Endothelial cell of umbilical vein (primary cell): Measurements from ENCODE around the gene TPM4. TPM values are rescaled to one million over a fixed set of nuclear protein-coding genes. Genes with fewer than 3 reads are reported as not detected.

Source experiments
- BruUV-seq: library from RNA; stranded (reverse); fragments of 400-500 nt; replicated peaks from 2 replicates; lab custom pipeline; 2021; lab: Mats Ljungman, UMichigan
- CTCF ChIA-PET: fragments of 300-600, 350-600 bp; sonication (Branson Sonifier 250); formaldehyde crosslinking; loops from one replicate; lab custom pipeline; 2021; ENCODE audit warnings: antibody characterized with exemption, inconsistent platforms; lab: Charles Lee
- POLR2A ChIA-PET: fragments of 300-600, 350-600 bp; sonication (Branson Sonifier 250); formaldehyde crosslinking; loops from one replicate; lab custom pipeline; 2021; ENCODE audit warnings: antibody characterized with exemption, inconsistent platforms; lab: Charles Lee
- DNase-seq: peaks from one replicate; pipeline ENCODE4 v3.0.0-alpha.2; 2011; ENCODE audit warnings: low read depth, low spot score
- FAIRE-seq: peaks from 2 replicates; lab custom pipeline; 2011; peaks lifted over from hg19 to GRCh38; lab: Jason Lieb, UNC
- H2AFZ ChIP-seq: 2 replicates; pipeline ENCODE4 v1.6.0; 2012; ENCODE audit warnings: low read depth, low read length, control low read depth, inconsistent platforms
- H3K27ac ChIP-seq: 2 replicates; pipeline ENCODE4 v1.5.1; 2011; ENCODE audit warnings: low read depth, mild to moderate bottlenecking, control low read depth, low read length, moderate library complexity; ENCODE audit not compliant: insufficient read depth
- H3K27me3 ChIP-seq, 2 experiments: 2 replicates each; pipeline versions ENCODE4 v1.6.0 to v1.6.1; 2011; ENCODE audit warnings: low read length in 2 of 2, mixed read lengths in 1 of 2; ENCODE audit not compliant: control insufficient read depth in 2 of 2, insufficient read depth in 2 of 2
- H3K36me3 ChIP-seq, 2 experiments: 2 replicates in 1 of 2; 3 replicates in 1 of 2; pipeline ENCODE4 v1.5.1; 2011; ENCODE audit warnings: low read length in 2 of 2, mild to moderate bottlenecking in 1 of 2, moderate library complexity in 1 of 2; ENCODE audit not compliant: control insufficient read depth in 2 of 2, insufficient read depth in 2 of 2; ENCODE audit errors: extremely low read depth in 1 of 2
- H3K4me1 ChIP-seq: 3 replicates; pipeline ENCODE4 v1.5.1; 2011; ENCODE audit warnings: mild to moderate bottlenecking, low read length; ENCODE audit not compliant: control insufficient read depth, insufficient read depth; ENCODE audit errors: extremely low read depth
- H3K4me2 ChIP-seq: 2 replicates; pipeline ENCODE4 v1.6.1; 2011; ENCODE audit warnings: low read length, control low read depth, mixed read lengths; ENCODE audit not compliant: insufficient read depth
- H3K4me3 ChIP-seq, 3 experiments: fragments of 200-600 bp in 1 of 3; sonication (generic), shearing (Covaris generic) in 1 of 3; replicated peaks in 1 of 3; 2 replicates each; pipeline ENCODE4 v1.5.1; 2011 to 2016; ENCODE audit warnings: control low read depth in 3 of 3, low read length in 3 of 3, mild to moderate bottlenecking in 2 of 3, inconsistent platforms in 1 of 3, low read depth in 1 of 3, moderate library complexity in 1 of 3; ENCODE audit not compliant: insufficient read depth in 1 of 3
- H3K79me2 ChIP-seq: 2 replicates; pipeline ENCODE4 v1.6.0; 2012; ENCODE audit warnings: low read length, inconsistent platforms; ENCODE audit not compliant: control insufficient read depth, insufficient read depth
- H3K9ac ChIP-seq: replicated peaks from 2 replicates; pipeline ENCODE3; 2011; ENCODE audit warnings: low read length, control low read depth; ENCODE audit not compliant: insufficient read depth; ENCODE audit errors: extremely low read depth
- H3K9me1 ChIP-seq: replicated peaks from 3 replicates; pipeline ENCODE4 v1.6.0; 2011; ENCODE audit warnings: mild to moderate bottlenecking, low read length; ENCODE audit not compliant: control insufficient read depth, insufficient read depth; ENCODE audit errors: extremely low read depth
- H3K9me3 ChIP-seq: replicated peaks from 2 replicates; pipeline ENCODE4 v1.5.1; 2012; ENCODE audit warnings: low read length, inconsistent platforms; ENCODE audit not compliant: control insufficient read depth, insufficient read depth
- H4K20me1 ChIP-seq: replicated peaks from 2 replicates; pipeline ENCODE3; 2011; ENCODE audit warnings: mild to moderate bottlenecking, low read length; ENCODE audit not compliant: control insufficient read depth, insufficient read depth; ENCODE audit errors: extremely low read depth
- CTCF ChIP-seq, 2 donors: IDR thresholded peaks; 1 replicate in 1 of 2; 2 replicates in 1 of 2; pipeline ENCODE4 v1.5.1; 2011; ENCODE audit warnings: low read length in 2 of 2, mild to moderate bottlenecking in 2 of 2, moderate library complexity in 2 of 2, control low read depth in 1 of 2, inconsistent platforms in 1 of 2, low read depth in 1 of 2; ENCODE audit not compliant: insufficient read depth in 1 of 2; ENCODE audit errors: extremely low read depth in 1 of 2
- EZH2 ChIP-seq: IDR thresholded peaks from 2 replicates; pipeline ENCODE4 v1.6.1; 2012; ENCODE audit warnings: borderline replicate concordance, low read depth, mild to moderate bottlenecking, moderate library complexity, low read length, inconsistent platforms; ENCODE audit not compliant: severe bottlenecking
- GATA2 ChIP-seq: IDR thresholded peaks from 2 replicates; pipeline ENCODE4 v1.7.0; 2011; ENCODE audit warnings: low read depth, mild to moderate bottlenecking, moderate library complexity, mixed read lengths, low read length; ENCODE audit not compliant: insufficient read length, insufficient read depth
- JUN ChIP-seq: IDR thresholded peaks from 2 replicates; pipeline ENCODE4 v1.6.1; 2011; ENCODE audit warnings: borderline replicate concordance, low read depth; ENCODE audit not compliant: insufficient read length, insufficient read depth
- MYC ChIP-seq: IDR thresholded peaks from one replicate; pipeline ENCODE4 v1.6.1; 2011; ENCODE audit warnings: mild to moderate bottlenecking, low read depth, low read length
- POLR2A ChIP-seq: IDR thresholded peaks from 2 replicates; pipeline ENCODE4 v1.6.1; 2012; ENCODE audit warnings: low read depth, mild to moderate bottlenecking, control low read depth, low read length
- POLR2AphosphoS5 ChIP-seq: IDR thresholded peaks from 2 replicates; pipeline ENCODE4 v1.6.1; 2012; ENCODE audit warnings: low read depth, mild to moderate bottlenecking, control low read depth, low read length, moderate library complexity; ENCODE audit not compliant: insufficient read depth
- dilution Hi-C: fragments of 300-500 bp; cut with MboI; formaldehyde crosslinking; loops from one replicate; pipeline ENCODE4 v1.15.0; 2019; ENCODE audit warnings: low sequenced_read_pairs; ENCODE audit not compliant: extremely low pct_ligation_motif_present
- intact Hi-C: fragments of 100-400 bp; cut with micrococcal nuclease; formaldehyde crosslinking; loops from one replicate; pipeline ENCODE4 v1.10.0; 2022
- polyA plus RNA-seq, 4 experiments: library from polyadenylated mRNA; depleted of rRNA in 3 of 4; stranded (reverse) in 3 of 4; unstranded in 1 of 4; fragments of >200 nt; gene quantifications; 2 replicates each; pipeline versions ENCODE4 v1.2.1 to v1.2.3, GENCODE V29; 2011 to 2012; ENCODE audit warnings: missing spikeins in 1 of 4
- total RNA-seq: library from RNA; stranded (reverse); gene quantifications from 2 replicates; pipeline ENCODE4 v1.2.3, GENCODE V29; 2021

TPM4 gene
- total and polyA plus RNA-seq, 2 donors (not counting 3 experiments of a cell fraction or from before 2014, with no cell fraction given) = 430 to 924 TPM

GRCh38 chr19:16066611-16067104 is 9.6 kb upstream of the TPM4 start:
- TF ChIP-seq JUN (no peak), MYC (no peak), POLR2AphosphoS5 (peak; percentile 83), CTCF (IDR thresholded peaks at IDR 0.05; ENCODE audit: extremely low read depth in 1 of 2, insufficient read depth in 1 of 2, low read depth in 1 of 2, low read length in 2 of 2) (peak; percentile 14 to 33), POLR2A (no peak), EZH2 (no peak), GATA2 (peak; percentile 72)
- FAIRE-seq (peak; percentile 94), DNase-seq (peak; percentile 86)
- Histone ChIP-seq H3K9me3 (no peaks in the 10 kb centered on the region), H3K4me3 (peak overlapping the region in 1 of 3 experiments; percentile 48), H3K9me1 (no peaks in the 10 kb centered on the region), H4K20me1 (no peaks in the 10 kb centered on the region), H3K4me2 (peak overlapping the region; percentile 48), H3K9ac (no peak overlapping the region), H3K27ac (peak overlapping the region; percentile 50), H2AFZ (peak overlapping the region; percentile 26), H3K27me3 (no peaks in the 10 kb centered on the region), H3K4me1 (peaks cover 52% of the 10 kb centered on the region), H3K36me3 (no peaks in the 10 kb centered on the region), H3K79me2 (peaks cover 27% of the 10 kb centered on the region)
- CTCF ChIA-PET = interaction anchor here (1.1 to 10.4 kb wide), 6 partner anchors 9 to 114 kb away, joined by 3 to 84 read pairs (median 4); no protein-coding TSS in a partner anchor
- dilution Hi-C loops (no loop called here), intact Hi-C loops (loop anchor here (1.0 to 2.0 kb wide), 5 partner anchors 10 to 119 kb away; partner anchors contain the start of genes FAM32A, RAB8A and TPM4)
- POLR2A ChIA-PET = interaction anchor here (0.6 to 2.2 kb wide), 3 partner anchors 10 to 834 kb away, joined by 4 to 24 read pairs (median 5); partner anchors contain the start of gene TPM4
- BruUV-seq = no TSS peak
